Type B pancreatic cell (in vitro differentiated cells): ENCODE results near the gene TBX5. TPM values are rescaled to one million over a fixed set of nuclear protein-coding genes. Genes with fewer than 3 reads are reported as not detected.

Experiments
- DNase-seq: peaks from one replicate; pipeline ENCODE4 v3.0.0; 2021; ENCODE audit warnings: mixed read lengths; ENCODE audit not compliant: unreplicated experiment; ENCODE audit errors: extremely low spot score
- H3K27ac Mint-ChIP-seq: 2 replicates; pipeline ENCODE4 v1.8.0; 2021; ENCODE audit warnings: mild to moderate bottlenecking, mixed read lengths
- H3K27me3 Mint-ChIP-seq: 2 replicates; pipeline ENCODE4 v1.8.0; 2021; ENCODE audit warnings: mixed read lengths
- H3K36me3 Mint-ChIP-seq: 2 replicates; pipeline ENCODE4 v1.8.0; 2021; ENCODE audit warnings: mixed read lengths
- H3K4me1 Mint-ChIP-seq: one replicate; pipeline ENCODE4 v1.8.0; 2021; ENCODE audit warnings: mixed read lengths; ENCODE audit not compliant: unreplicated experiment
- H3K4me3 Mint-ChIP-seq: 2 replicates; pipeline ENCODE4 v1.8.0; 2021; ENCODE audit warnings: mild to moderate bottlenecking, mixed read lengths
- H3K9me3 Mint-ChIP-seq: 2 replicates; pipeline ENCODE4 v1.8.0; 2021; ENCODE audit warnings: mixed read lengths
- CTCF ChIP-seq: fragments of 200-600 bp; sonication (generic); conservative IDR thresholded peaks from 2 replicates; pipeline ENCODE4 v1.5.0; 2021; ENCODE audit warnings: antibody characterized with exemption, mild to moderate bottlenecking
- total RNA-seq: library from RNA; stranded (reverse); gene quantifications from 2 replicates; pipeline ENCODE4 v1.2.1, GENCODE V29; 2021; ENCODE audit warnings: low replicate concordance

TBX5 gene
- total RNA-seq, 1 donor from 2014 or later: 10.7 TPM

- Mint-ChIP-seq H3K27ac (no peak overlapping the region), H3K9me3 (no peaks in the 10 kb centered on the region), H3K4me3 (no peak overlapping the region), H3K4me1 (no peaks in the 10 kb centered on the region), H3K27me3 (peaks cover 25% of the 10 kb centered on the region), H3K36me3 (no peaks in the 10 kb centered on the region)
- no peak for DNase-seq
- no peak for TF ChIP-seq CTCF
Observed at GRCh38 chr12:114318984-114319383, 87.0 kb downstream of the TBX5 start.

- peaks cover 13% of the 10 kb centered on the region for H3K27me3 Mint-ChIP-seq
- H3K36me3 Mint-ChIP-seq: no peaks in the 10 kb centered on the region
- no peaks in the 10 kb centered on the region for H3K9me3 Mint-ChIP-seq
- no peak overlapping the region for H3K4me3 Mint-ChIP-seq
- DNase-seq: no peak
- TF ChIP-seq CTCF: no peak
- no peak overlapping the region for H3K27ac Mint-ChIP-seq
- no peaks in the 10 kb centered on the region for H3K4me1 Mint-ChIP-seq
Observed at GRCh38 chr12:114316076-114316475, 89.9 kb downstream of the TBX5 start.

GRCh38 chr12:114314974-114315720 lies 90.8 kb downstream of the TBX5 start:
- Mint-ChIP-seq H3K36me3 (no peaks in the 10 kb centered on the region), H3K4me3 (no peak overlapping the region), H3K27ac (no peak overlapping the region), H3K27me3 (peaks cover 12% of the 10 kb centered on the region), H3K9me3 (no peaks in the 10 kb centered on the region), H3K4me1 (no peaks in the 10 kb centered on the region)
- TF ChIP-seq CTCF: no peak
- DNase-seq: no peak

- H3K4me3 Mint-ChIP-seq: no peak overlapping the region
- H3K36me3 Mint-ChIP-seq: no peaks in the 10 kb centered on the region
- H3K27ac Mint-ChIP-seq: no peak overlapping the region
- peaks cover 13% of the 10 kb centered on the region for H3K27me3 Mint-ChIP-seq
- no peaks in the 10 kb centered on the region for H3K4me1 Mint-ChIP-seq
- H3K9me3 Mint-ChIP-seq: no peaks in the 10 kb centered on the region
- no peak for TF ChIP-seq CTCF
- DNase-seq: no peak
Observed at GRCh38 chr12:114314403-114314802, 91.5 kb downstream of the TBX5 start.

GRCh38 chr12:114313910-114314309 lies 92.0 kb downstream of the TBX5 start:
- Mint-ChIP-seq H3K4me1 (no peaks in the 10 kb centered on the region), H3K27ac (no peak overlapping the region), H3K36me3 (no peaks in the 10 kb centered on the region), H3K9me3 (no peaks in the 10 kb centered on the region), H3K4me3 (no peak overlapping the region), H3K27me3 (peaks cover 15% of the 10 kb centered on the region)
- peak; percentile 39 for TF ChIP-seq CTCF
- DNase-seq: no peak

GRCh38 chr12:114311974-114312373 lies 94.0 kb downstream of the TBX5 start:
- Mint-ChIP-seq H3K36me3 (no peaks in the 10 kb centered on the region), H3K9me3 (no peaks in the 10 kb centered on the region), H3K4me3 (no peak overlapping the region), H3K27ac (no peak overlapping the region), H3K27me3 (peaks cover 32% of the 10 kb centered on the region), H3K4me1 (no peaks in the 10 kb centered on the region)
- DNase-seq: no peak
- no peak for TF ChIP-seq CTCF
